HG02763 (cell line): ENCODE results near the gene CASS4.
"Not testable (repeated sequence)": the region's sequence is repeated elsewhere in the genome, so short reads cannot be mapped to it uniquely, and the experiment has no call there.

ENCODE experiments used
- ATAC-seq: cut with Tn5 transposase; IDR thresholded peaks from one replicate; pipeline ENCODE4 v1.9.1; 2021; ENCODE audit warnings: mild to moderate bottlenecking, moderate library complexity; ENCODE audit not compliant: unreplicated experiment

Gene CASS4

DNA sequence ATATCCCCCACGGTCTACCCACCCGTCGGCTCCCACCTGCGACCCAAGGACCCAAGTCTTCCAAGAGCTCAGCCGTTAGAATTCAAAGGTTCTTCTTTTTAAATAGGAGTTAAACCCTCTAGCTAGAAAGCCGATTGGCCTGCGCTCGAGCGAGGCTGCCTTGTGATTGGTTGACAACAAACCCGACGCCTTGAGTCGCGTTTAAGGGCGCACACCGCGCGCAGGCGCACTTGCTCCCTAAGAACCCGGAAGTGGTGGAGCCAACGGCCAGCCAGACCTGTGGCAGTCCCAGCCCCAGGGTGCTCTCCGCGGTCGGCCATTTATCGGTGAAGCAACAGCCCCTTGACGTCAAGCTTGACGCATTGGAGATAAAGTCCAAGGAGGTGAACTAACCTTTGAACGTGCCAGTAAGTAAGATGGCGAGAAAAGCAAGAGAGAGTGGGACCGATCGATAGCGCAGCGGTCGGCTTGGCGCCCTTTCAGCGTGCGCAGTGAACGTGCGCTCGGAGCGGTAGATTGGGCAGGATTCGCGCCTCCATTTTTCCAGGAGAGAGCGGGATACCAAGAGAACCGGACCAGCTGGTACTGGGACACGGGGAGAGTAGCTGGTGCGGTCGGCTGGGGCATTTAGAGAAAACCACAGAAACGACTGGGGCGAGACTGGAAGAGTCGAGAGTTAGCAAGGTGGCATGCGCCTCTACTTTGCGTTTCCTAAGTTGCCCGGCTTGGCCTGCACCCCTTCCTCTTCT, 19.8 kb upstream of the CASS4 start, which contains the start of the genes AURKA and CSTF1:
TSS of gene AURKA (minus strand) at position 84 of the 749 bp plus-strand sequence. CDS start 4,018 bp downstream, outside the sequence.
TSS of gene CSTF1 (plus strand) at position 514 of the 749 bp plus-strand sequence. CDS start 2,908 bp downstream, outside the sequence.
- peak; percentile 93 for ATAC-seq

DNA sequence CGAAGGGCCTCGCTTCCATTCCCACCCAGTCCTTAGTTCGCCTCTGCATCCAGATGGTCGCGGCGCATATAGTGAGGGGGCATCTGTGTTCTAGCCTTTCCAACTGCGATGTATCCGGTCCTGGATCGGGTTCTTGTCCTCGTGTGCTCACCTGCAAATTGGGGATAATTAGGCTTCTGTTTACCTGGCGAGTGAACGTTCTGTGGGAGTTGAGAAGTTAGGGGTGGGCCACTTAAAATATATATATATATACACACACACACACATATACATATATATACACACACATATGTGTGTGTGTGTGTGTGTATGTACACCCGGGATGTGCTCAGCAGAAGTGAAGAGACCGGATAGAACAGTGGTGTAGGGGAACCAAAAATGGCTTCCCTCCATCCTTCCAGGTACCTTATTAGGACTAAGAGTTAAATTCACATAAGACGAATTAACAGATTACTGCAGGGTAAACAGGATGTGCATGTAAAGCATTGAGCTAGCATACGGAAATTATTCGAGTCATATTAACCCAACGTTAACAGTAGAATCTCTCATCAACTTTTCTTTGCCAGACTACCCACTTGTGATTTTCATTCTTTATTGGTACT, 19.1 kb upstream of the CASS4 start:
- ATAC-seq, result no peak

DNA sequence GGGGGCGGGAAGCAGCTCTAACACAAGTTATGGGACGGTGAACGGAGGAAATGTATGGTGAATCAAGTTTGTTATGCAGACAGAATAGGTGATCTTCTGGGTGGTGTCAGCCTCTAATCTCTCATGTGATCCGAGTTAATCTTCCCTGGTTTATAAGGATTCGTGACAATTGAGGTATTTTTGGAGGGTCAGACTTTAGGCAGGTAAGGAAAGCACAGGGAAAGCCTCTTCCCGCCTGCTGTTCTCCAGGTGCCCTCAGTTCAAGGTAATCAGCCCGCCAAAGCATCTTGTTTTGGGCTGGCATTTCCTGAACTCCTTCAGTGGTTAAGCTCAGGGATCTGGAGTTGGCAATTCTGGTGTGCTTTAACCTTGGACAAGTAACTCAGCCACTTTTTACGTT, 18.4 kb upstream of the CASS4 start:
- no peak for ATAC-seq

DNA sequence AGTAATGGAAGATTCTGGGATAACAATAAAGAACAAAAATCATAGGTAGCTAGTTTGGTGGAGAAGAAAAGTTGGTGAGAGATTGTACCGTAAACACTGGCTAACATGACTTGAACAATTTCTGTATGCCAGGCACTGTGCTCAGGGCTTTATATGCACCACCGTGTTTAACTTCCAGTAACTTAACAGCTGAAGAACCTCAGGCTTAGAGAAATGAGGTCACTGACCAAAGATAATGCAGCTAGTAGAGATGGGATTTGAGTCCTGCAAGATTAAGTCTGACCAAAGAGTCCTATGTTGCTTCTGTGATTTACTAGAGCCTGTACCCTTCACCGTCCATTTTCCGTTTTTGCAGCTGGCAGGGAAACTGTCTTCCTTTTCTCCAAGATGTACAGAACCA, 16.9 kb upstream of the CASS4 start:
- no peak for ATAC-seq

DNA sequence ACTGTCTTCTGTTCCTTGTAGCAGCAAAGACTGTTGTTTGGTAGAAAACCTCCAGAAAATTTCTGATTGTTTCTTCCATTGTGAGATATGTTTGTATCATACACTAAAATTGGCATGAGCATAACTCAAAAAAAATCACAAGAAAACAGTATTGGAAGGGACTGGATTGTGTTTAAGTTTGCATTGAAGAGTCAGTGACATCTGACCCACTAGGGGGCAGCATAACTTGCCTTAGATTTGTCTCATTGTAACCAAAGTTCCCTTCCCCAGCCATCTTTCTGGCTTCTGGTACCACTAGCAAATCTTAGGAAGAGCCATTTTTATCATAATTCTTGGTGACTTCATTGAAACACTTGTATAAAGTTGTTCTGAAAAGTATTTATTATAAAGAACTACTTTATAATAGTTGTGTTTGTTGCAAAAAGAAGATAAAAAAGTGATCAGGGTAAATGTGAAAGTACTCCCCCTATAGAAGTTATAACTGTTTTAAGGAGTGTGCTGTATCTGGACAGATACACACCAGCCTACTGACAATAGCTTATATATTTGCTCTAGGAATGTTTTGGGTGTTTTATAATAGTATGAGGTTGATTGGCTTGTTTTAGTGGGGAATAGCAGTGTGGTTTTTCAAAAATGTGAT, 11.9 kb upstream of the CASS4 start:
- ATAC-seq, result peak; percentile 70

DNA sequence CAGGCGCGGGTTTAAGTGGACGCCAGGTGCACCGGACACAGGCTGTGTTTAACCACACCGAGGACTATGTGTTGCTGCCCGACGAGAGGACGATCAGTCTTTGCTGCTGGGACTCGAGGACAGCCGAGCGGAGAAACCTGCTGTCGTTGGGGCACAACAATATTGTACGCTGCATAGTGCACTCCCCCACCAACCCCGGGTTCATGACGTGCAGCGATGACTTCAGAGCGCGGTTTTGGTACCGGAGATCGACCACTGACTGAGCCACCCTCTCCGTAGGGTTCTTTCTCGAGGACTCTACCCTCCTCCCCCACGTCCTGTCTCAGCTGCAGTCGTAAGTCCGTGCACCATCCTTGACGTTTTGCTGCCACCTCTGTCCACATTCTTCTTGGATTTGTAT, 8.6 kb upstream of the CASS4 start:
- no peak for ATAC-seq

DNA sequence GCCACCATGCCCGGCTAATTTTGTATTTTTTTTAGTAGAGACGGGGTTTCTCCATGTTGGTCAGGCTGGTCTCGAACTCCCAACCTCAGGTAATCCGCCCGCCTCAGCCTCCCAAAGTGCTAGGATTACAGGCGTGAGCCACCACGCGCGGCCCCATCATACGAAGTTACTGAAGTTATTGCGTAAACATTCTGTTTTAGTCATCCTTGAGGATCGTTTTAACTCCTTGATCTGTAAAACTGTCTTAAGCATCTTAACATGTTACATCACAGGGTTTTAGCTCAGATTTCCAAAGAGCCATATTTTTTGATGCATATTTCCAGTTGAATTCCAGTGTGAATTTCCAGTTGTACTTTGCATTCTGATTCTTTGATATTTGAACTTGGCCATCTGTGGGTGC, 6.7 kb upstream of the CASS4 start:
- ATAC-seq, result not testable (repeated sequence)

DNA sequence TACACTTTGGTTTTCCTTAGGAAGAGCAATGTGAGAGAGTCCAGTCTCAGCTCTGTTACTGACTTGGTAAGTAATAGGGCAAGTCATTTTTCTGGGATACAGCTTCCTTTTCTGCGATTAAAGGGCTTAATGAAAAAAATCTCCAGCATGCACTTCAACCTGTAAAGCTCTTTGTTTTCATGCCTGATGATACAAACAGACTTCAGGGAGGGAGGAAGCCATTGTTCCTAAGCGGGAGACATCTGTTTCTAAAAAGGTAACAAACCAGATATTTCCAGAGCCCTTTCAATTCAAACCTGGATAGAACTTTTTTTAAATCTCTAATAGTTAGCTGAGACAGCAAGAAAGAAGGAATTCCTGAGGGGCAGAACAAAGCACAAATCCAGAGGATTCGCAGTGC, 5.2 kb upstream of the CASS4 start:
- no peak for ATAC-seq

DNA sequence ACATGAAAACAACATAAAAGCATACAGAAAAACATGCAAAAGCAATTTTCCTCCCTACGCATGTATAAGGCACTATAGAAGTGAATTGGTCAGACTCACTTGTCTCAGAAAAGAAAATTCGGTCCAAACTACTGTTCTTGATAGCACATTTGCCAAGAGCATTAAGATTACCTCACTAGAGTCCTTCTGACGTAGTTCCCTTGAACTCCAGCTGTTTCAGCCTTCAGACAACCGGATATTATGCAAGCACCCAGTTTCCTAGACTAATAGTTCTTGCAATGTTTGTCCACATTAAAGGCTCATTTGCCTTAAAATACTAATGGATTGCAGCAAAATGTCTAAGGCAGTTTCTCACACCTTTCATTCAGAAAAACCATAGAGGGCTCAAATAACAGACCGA, 2.5 kb upstream of the CASS4 start:
- no peak for ATAC-seq

DNA sequence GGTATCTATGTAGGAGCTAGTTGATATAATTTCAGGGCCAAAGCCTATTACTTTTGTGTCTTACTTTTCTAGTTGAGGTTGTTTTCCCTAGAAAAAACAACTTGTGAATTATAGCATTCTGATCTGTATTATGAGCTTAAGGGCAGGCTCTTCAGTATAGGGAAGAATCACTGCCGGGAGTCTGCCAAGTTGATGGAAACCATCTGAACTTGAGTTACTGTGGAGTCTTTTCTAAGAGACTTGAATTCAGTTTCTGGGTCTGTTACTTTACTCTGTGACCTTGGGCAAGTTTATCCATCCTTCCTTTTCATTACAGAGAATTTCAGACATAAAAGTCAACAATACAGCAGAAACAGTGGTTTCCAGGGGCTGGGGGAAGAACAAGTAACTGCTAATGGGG, 2.1 kb upstream of the CASS4 start:
- ATAC-seq, result no peak

DNA sequence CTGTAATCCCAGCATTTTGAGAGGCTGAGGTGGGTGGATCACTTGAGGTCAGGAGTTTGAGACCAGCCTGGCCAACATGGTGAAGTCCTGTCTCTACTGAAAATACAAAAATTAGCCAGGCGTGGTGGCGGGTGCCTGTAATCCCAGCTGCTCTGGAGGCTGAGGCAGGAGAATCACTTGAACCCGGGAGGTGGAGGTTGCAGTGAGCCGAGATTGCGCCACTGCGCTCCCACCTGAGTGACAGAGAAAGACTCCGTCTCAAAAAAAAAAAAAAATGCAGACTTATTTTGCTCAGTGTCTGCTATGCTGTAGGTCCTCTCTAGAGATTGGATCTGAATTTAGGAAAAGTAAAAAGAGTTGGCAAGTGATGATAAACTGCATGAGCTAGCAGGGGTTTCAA, 773 bp upstream of the CASS4 start:
- not testable (repeated sequence) for ATAC-seq

DNA sequence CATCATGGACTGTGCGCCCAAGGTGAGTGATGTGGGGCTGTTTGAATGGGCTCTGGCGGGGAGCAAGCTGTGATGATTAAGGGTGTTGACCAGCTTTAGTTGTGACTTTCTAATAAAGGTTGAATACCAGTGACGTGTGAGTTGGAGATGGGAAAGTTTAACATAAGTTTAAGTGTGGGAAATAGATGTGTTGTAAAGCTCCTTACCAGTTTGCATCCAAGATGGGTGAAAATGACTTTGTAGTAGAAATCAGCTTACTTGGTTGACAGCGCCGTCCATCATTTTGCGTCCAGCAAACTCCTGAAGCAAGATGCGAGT, 372 bp downstream of the CASS4 start:
- no peak for ATAC-seq

DNA sequence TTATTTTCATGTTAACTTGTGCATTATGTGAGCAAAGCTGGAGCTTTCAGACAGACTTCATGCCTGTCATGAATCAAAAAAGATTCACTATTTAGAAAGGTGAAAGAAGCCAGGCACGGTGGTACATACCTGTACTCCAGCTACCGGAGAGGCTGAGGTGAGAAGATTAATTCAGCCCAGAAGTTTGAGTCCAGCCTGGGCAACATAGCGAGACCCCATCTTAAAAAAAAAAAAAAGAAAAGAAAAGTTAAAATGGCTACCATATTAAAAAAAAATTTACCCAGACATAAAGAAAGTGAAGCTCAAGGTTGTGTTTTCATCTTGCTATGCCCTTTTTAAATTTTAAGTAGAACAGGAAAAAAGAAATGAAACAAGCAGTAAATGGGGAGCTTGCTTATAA, 889 bp downstream of the CASS4 start:
- ATAC-seq, result no peak

DNA sequence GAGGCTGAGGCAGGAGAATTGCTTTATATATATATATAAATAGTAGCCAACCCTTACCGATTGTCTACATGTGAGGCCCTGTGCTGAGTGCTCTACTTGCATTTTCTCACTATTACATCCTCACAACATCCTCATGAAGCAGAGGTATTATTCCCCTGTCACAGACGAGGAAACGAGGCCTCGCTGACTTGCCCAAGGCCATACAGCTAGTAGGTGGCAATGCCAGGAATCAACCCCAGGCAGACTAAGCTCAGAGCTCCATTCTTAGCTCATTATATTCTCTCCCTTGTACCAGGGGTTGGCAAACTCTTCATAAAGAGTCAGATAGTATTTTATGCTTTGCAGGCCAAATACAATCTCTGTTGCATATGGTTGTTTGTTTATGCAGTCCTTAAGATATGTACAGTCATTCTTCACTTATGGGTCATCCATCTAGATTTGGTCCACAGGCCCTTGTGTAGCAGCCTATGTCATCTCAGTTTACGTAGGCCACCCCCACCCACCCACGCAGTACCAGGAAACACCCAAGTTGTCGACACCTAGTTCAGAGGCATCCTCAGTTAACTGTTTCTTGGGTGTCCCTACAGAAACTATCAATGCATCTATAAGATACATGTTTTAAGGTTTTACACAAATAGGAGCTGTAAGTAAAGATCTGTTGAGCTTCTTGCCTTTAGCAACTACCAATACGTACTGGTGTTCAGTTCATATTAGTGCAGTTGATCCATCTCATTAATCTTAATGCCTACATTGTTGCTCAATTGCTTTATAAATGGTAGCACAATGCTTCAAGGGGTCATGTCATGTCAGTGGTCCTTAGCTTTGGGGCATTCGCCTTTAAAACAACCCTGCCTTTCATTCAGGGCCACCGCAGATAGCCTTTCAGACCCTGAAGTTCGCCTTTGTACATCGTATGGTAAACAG, 3.0 kb downstream of the CASS4 start:
- ATAC-seq, result no peak

DNA sequence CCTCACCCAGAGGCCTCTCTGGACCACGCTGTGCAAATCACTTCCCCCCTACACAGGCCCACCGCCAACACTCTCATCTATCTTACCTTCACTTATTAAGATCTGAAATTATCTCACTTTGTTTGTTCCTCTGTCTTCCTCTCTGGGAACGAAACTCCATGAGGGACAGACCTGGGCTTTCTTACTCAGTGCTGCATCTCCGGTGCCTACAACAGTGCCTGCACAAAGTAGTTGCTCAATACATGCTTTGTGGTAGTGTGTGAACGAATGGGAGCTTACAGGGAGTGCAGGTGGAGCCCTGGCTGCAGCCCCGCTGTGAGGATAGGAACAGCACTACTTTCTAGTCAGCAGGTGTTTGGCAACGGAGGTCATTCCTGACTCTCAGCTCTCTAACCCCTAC, 5.3 kb downstream of the CASS4 start:
- no peak for ATAC-seq

DNA sequence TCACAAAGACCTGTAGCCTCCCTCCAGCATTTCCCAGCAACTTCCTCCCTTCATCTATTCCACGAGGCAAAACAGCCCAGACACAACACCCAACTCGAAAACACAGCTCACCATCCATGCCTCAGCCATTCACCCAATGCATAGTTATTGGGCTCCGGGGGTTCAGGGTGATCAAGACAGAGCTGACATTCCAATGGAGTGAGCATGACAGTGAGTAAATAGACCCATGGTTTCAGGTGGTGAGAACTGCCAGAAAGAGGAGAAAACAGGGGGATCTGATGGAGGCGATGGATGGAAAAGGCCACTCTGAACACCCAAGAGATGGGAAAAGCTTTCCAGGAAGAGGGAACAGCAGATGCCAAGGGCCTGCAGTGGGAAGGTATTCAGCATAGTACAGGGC, 5.9 kb downstream of the CASS4 start:
- ATAC-seq, result no peak

DNA sequence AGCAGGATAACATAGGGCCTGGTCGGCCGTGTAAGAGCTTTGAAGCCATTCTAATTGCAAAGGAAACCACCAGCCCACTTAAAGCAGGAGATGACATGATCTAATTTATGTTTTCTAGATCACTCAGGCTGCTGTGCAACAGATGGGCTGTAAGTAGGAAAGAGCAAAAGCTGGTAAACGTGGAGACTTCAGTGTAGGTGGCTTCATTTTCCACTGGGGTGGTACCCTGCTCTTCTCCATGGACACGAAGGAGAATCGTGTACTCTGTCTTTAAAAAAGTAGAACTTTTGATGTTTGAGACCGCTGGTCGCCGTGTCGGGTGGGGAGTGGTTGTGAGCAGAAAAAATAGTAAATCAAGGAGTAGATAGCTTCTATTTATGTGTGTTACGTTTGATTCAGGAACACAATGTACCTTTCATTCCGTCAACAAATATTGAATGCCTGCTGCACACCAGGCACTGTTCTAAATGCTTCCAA, 6.4 kb downstream of the CASS4 start:
- no peak for ATAC-seq

DNA sequence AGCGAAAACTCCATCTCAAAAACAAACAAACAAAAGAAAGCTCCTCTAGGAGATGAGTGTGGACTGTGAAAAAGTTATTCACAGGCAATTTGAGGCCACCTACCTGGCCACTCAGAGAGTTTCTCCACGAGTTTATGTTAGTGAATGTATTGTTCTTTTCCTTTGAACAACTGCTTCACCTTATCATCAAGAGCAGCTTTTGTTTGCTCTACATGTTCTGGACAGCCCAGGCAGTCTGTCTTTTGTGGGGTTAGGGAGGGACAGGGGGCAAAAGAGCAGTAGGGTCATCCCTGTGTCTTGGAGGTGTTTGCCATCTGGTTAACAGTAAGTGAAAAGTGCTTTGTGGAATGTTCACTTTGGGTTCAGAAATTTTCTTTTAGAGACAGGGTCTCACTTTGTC, 8.0 kb downstream of the CASS4 start:
- ATAC-seq, result no peak

DNA sequence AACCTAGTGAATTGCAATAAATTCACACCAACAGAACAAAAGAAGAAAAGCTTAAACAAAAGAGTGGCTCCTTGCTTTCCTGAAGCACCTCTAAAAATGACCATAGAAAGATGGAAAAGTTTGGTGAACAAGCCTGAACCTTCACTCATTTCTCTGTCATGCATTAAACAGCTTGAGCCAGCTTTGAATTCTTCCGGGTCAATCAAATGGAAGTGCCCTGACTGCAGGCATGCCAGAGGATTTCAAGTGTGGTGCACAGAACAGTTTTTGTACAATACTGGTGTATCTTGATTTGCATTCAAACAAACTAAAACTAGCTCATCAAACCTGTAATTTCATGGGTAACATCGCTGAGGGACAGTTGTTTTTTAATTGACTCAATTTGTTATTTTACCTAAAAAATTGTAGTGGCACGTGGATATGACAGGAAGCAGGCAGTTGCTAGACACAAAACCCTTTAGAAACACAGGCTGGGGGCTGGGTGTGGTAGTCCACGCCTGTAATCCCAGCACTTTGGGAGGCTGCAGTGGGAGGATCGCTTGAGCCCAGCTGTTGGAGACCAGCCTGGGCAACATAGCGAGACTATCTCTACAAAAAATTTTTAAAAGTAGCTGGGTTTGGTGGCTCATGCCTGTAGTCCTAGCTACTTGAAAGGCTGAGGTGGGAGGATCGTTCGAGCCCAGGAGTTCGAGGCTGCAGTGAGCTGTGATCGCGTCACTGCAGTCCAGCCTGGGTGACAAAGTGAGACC, 9.1 kb downstream of the CASS4 start:
- ATAC-seq, result no peak

DNA sequence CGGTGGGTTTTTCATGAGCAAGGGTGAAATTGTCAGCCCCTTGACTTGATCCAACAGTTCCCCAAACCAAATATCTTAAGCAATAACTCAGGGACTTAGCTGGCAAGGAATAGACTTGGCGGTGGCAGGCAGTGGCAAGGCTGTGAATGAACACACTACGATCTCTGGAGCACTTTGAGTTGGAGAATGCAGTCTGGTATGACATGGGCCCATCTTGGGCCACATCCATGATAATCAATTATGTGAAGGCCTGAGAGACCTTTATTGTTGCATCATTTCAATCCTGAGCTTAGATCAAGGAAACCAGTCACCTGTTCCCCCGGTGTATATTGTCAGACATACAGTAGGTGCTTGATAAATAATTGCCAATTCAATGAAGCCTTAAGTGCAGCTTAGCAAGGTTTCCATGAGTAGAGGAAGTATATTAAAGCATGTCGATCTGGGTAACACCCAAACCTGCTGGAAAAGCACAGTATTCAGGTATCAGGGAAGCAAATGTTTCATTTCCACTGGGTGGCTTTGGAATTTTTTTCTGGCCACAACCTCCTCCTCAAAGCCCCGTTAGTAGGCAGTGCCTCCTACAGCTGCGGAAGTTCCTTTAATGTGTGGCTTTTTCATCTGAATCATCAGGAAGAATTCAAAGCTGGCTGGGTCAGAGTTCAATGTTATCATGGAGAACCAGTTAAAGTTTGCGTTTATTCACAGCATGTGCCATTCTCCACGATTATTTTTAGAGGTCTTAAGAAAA, 10.2 kb downstream of the CASS4 start:
- no peak for ATAC-seq
